Measurements from ENCODE around the gene GALNT18.

Gene GALNT18

GRCh38 chr11:11408436-11409221, 213.2 kb downstream of the GALNT18 start:
- no peak for TF ChIP-seq CTCF (IDR thresholded peaks at IDR 0.05; ENCODE audit: low read depth, low read length, missing control alignments)
- DNase-seq (ENCODE audit: extremely low read depth, low read depth): peak; percentile 52

DNA sequence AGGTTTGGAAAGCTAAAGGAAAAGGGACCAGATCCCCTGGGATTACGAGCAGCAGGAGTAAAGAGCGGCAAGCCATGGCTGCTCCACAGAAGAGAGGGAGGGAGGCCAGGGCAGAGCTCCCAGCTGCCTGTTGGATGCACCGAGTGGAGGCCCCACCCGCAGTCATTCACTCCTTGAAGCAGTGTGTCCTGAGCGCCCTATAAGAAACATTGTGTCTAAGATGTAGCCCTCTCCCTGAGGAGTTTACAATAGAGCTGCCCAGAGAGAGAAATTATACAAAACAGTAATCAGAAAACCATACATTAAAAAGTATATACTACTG, 214.1 kb downstream of the GALNT18 start:
- TF ChIP-seq CTCF (IDR thresholded peaks at IDR 0.05; ENCODE audit: low read depth, low read length, missing control alignments): no peak
- H3K4me3 ChIP-seq (replicated peaks; ENCODE audit: low read depth, low read length): no peak overlapping the region
- DNase-seq (ENCODE audit: extremely low read depth, low read depth): no peak

More at GRCh38 chr11:11408436-11409221, 213.2 kb downstream of the GALNT18 start:
- H3K4me3 ChIP-seq (replicated peaks; ENCODE audit: low read depth, low read length): no peak overlapping the region

DNA sequence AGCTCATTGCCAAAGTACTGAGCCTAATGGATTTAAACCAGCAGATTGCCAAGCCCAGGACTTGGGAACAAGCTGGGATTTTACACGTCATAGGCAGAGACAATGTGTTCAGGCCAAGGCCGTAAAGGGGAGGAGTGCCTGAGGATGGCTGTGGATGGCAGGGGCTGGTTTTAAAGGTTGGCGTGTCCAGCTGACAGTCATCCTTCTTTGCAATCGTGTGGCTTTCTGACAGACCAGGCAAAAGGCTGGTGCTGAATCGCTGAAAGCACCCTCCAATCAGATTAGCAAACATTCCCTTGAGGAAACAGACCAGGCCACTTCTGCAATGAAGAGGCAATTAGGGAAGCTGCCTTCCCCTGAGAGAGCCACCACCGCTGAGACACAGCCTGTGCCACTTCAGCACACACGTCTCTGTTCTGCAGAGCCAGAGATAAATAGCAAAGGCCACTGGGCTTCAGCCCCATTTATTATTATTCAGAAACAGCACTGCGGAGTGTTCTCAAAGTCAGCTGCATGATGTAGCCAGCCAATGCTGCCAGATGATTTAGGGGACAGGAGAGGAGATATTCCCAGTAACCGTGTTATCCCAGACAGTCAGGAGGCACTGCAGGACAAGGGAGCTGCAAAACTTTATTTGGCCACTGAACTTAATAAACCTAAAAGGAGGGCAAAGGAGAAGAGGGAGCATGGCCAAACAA, 214.6 kb downstream of the GALNT18 start:
- TF ChIP-seq CTCF (IDR thresholded peaks at IDR 0.05; ENCODE audit: low read depth, low read length, missing control alignments): no peak
- no peak for DNase-seq (ENCODE audit: extremely low read depth, low read depth)
- no peak overlapping the region for H3K4me3 ChIP-seq (replicated peaks; ENCODE audit: low read depth, low read length)

- no peak for DNase-seq (ENCODE audit: extremely low read depth, low read depth)
- no peak overlapping the region for H3K4me3 ChIP-seq (replicated peaks; ENCODE audit: low read depth, low read length)
- no peak for TF ChIP-seq CTCF (IDR thresholded peaks at IDR 0.05; ENCODE audit: low read depth, low read length, missing control alignments)
Observed at GRCh38 chr11:11406652-11407051, 215.2 kb downstream of the GALNT18 start.

DNA sequence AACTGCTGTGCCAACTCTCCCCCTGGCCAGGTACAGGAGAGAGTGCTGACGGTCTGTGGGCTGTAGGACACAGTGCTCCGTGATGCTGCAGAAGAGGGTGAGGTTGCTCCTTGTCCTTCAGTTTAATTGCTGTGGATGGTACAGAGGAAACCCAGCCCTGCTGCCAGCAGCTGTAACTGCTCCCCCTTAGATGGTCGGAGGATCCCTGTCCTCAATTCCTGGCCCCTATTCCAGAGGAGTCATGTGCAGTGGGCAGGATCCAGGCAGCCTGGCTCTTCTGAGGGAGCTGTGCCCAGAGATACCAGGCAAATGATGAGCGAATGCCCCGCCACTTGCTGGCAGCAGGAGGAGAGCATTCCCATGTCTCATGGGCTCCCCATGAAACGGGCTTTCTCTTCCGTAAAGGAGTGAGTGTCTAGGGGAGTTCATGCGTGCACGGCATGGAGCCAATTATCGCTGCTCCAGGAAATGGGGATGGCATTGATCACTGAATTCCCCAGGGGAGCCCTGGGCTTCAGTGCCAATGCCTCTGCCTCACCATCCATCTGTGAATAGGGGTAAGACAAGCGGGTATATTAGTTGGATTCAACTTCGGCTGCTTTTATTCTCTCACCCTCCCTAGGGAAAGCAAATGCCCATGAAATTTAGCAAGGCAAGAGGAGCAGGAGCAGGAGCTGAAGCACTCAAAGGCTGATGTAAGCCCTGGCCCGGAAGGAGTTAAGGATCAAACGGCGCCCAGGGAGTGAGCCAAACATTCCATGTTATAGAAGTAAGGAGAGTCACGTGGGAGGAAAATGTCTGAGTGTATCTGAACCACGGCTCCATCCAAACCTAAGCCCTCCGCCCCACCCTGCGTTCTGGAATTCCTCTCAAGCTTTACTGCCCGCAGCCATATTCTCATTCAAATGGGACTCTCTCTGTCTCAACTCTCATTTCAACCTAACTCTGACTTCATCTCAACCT, 217.8 kb downstream of the GALNT18 start:
- DNase-seq (ENCODE audit: extremely low read depth, low read depth): no peak

More for the DNA sequence above, 217.8 kb downstream of the GALNT18 start:
- no peak overlapping the region for H3K4me3 ChIP-seq (replicated peaks; ENCODE audit: low read depth, low read length)
- TF ChIP-seq CTCF (IDR thresholded peaks at IDR 0.05; ENCODE audit: low read depth, low read length, missing control alignments): no peak

Data from HFF-Myc (cell line).